OCI-M2 (cell line): ENCODE results near the gene GSAP.
"Not testable (repeated sequence)": the region's sequence is repeated elsewhere in the genome, so short reads cannot be mapped to it uniquely, and the experiment has no call there.

ENCODE experiments used
- DNase-seq: peaks from one replicate; lab custom pipeline; 2025; ENCODE audit not compliant: unreplicated experiment; lab: John Stamatoyannopoulos, UW

Gene GSAP

GRCh38 chr7:77367976-77368375, 48.2 kb downstream of the GSAP start:
- no peak for DNase-seq

- no peak for DNase-seq
These were observed 53.2 kb downstream of the GSAP start for GRCh38 chr7:77362905-77363304.

DNA sequence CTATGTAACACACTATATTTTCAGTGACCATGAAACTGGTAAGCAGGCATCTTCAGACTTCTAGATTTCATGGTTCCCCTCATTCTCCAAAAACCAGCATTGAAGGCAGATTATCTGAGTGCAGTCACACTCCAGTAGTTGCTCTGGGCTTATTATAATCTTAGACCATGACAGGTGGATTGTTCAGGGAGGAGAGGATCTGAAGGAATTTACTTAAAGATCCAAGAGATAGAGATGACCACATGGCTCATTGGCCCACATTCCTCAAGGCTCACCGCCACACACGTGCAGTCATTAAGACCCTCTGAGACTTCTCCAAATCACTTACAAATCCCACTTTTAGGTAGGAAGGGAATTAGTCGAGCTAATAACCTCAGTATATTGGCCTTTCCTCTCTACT, 55.2 kb downstream of the GSAP start:
- DNase-seq = no peak

DNA sequence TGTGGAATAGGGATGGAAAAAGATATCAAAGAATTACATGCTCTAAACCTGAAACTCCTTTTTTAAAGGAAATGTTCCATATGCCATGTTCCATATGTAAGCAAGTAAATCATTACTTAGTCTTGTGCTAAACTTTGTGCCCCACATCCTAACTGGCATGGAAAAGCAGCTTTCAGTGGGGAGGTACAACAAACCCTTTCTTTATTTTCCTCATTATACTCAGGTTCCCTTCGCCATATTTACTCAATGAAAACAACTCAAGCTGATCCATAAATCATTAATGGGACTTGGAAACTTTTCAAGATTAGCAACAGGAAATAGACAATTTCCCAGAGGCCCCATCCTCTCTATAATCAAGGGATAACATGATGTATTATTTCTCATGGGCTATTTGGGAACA, 56.0 kb downstream of the GSAP start:
- no peak for DNase-seq

- DNase-seq = no peak
These were observed 56.5 kb downstream of the GSAP start for GRCh38 chr7:77359599-77359998.

DNA sequence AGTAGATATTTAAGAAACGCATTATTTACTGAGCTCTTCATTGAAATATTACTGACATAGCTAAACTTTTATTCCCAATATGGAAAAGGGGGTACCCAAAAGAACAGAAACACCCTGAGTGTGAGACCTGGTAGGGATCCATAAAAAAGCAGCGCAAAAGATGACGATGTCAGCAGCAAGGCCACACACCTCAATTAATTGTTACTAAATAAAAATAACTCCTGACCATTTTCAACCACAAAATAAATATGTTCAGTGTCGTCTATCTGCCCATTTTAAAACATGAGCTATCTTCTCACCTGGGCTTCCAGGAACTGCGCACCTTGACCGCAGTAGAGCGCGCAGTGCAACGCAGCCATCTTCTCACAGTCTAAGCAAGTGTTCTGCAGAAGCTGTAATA, 61.2 kb downstream of the GSAP start:
- DNase-seq = no peak

- DNase-seq = no peak
These were observed 61.7 kb downstream of the GSAP start for GRCh38 chr7:77354484-77354883.

GRCh38 chr7:77353911-77354310, 62.2 kb downstream of the GSAP start:
- DNase-seq = no peak

GRCh38 chr7:77353407-77353721, 62.8 kb downstream of the GSAP start:
- no peak for DNase-seq

GRCh38 chr7:77352665-77353406, 63.3 kb downstream of the GSAP start:
- no peak for DNase-seq

DNA sequence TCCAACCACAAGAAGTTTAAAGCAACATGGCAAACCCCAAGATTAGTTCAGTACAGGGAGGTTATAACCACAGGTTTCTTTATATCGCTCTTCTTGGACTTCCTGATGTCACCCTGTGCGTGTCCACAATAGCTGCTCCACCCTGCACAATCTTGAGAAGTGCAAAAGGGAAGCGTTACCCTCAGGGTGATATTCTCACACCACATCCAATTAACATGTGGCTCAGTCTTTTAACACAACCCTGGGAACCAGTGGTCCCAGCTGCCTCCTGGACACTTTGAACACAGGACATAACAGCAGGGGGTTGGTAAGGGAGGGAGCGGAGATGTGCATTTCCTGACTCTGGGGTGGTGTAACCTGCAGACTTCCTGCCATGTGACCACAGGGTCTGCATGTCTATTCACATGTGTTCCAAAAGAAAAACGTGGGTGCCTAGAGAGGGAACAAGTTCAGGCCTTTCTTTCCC, 64.6 kb downstream of the GSAP start:
- DNase-seq = no peak

GRCh38 chr7:77349141-77349540, 67.0 kb downstream of the GSAP start:
- no peak for DNase-seq

- DNase-seq = no peak
These were observed 67.8 kb downstream of the GSAP start for GRCh38 chr7:77348371-77348813.

DNA sequence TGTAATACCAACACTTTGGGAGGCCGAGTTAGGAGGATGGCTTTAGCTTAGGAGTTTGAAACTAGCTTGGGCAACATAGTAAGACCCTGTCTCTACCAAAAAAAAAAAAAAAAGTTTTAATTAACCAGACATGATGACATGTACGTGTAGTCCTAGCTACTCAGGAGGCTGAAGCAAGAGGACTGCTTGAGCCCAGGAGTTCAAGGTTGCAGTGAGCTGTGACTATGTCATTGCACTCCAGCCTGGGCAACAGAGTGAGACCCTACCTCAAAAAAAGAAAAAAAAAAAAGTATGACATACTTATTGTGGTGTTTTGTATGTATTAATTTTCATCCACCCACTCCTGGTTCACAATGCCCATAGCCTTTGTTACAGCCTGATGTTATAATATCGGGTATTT, 69.7 kb downstream of the GSAP start:
- no peak for DNase-seq

DNA sequence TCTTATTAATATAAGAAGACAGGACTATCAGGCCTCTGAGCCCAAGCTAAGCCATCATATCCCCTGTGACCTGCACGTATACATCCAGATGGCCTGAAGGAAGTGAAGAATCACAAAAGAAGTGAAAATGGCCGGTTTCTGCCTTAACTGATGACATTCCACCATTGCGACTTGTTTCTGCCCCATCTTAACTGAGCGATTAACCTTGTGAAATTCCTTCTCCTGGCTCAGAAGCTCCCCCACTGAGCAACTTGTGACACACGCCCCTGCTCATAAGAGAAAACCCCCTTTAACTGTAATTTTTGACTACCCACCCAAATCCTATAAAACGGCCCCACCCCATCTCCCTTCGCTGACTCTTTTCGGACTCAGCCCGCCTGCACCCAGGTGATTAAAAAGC, 70.7 kb downstream of the GSAP start:
- DNase-seq = not testable (repeated sequence)

GRCh38 chr7:77339726-77340125, 76.4 kb downstream of the GSAP start:
- no peak for DNase-seq

DNA sequence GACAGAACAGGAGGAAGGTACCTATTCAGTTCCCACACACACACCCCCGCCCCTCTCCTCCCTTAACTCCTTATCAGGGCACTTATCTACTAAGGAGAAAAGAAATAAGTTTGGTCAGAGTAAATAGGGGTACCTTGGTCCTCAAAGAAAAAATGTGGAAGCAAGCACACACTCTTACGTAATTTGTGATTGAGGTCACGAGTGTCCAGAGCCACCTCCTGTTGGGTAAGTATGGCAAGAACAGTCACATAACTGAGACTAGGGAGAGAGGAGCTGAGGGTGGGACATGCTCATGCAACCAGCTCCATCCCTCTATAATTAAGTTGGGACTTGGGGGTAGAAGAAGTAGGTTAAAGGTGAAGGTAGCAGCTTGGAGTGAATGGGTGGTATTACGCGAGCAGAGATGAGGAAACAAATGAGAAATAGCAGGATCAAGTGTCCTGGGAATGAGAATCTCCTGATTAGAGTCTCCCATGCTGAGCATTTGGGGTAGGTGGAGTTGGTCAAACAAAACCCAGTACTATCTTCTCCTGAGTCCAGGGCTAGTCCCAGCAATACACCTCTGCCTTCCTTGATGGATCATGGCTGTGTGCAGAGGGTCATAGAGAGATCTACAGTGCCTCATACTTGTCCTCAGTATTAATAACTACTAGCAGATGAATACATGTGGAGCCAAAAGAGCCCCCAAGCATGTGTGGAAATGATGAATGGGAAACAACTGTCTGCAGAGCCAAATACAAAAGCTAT, 77.1 kb downstream of the GSAP start:
- no peak for DNase-seq

DNA sequence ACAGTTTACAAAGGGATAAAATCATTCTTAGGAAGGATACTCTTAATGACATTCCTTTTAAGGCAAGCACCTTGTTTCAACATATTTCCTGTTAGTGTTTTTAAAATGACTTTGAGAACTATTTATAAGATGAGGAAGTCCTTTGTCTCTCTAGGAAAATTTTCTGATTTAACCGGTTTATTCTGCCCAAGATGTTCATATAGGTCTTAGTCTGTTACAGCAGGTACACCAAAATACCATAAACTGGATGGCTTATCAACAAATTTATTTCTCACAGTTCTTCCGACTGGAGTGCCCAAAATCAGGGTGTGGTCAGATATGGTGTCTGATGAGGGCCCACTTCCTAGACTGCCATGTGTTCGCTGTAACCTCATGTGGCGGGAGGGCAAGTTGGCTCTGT, 77.9 kb downstream of the GSAP start:
- DNase-seq = no peak

GRCh38 chr7:77337456-77337990, 78.6 kb downstream of the GSAP start:
- no peak for DNase-seq

DNA sequence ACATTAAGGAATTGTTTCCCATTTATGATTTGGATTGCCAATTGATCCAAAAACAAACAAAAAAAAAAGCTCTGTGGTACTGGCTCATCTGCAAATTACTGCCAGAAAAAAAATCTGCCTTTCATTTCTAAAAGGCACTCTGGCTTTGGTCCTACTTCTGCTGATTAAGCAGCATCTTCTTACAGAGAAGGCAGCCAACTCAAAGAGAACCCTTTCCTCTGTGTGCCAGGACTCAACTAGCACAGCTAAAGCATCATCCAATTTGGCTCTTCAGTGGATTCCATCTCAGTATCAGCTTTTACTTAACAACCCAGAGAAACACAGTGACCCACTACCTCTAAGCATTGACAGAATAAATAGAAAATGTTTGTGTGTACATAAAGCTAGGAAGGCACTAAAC, 80.6 kb downstream of the GSAP start:
- DNase-seq = no peak

GRCh38 chr7:77334039-77334438, 82.1 kb downstream of the GSAP start:
- DNase-seq = not testable (repeated sequence)

- peak; percentile 79 for DNase-seq
These were observed 84.0 kb downstream of the GSAP start for GRCh38 chr7:77331938-77332695.
